Stimulated activated CD8-positive, alpha-beta memory T cell treated with anti-CD3 and anti-CD28 coated beads, Interleukin-7, amount 100 ng/mL, for 24 hours (primary cell): ENCODE measurements around the gene JAG2.

Experiments used
- DNase-seq: peaks from one replicate; pipeline ENCODE4 v3.0.0-alpha.2; 2020; ENCODE audit warnings: low read depth

JAG2 gene

DNA sequence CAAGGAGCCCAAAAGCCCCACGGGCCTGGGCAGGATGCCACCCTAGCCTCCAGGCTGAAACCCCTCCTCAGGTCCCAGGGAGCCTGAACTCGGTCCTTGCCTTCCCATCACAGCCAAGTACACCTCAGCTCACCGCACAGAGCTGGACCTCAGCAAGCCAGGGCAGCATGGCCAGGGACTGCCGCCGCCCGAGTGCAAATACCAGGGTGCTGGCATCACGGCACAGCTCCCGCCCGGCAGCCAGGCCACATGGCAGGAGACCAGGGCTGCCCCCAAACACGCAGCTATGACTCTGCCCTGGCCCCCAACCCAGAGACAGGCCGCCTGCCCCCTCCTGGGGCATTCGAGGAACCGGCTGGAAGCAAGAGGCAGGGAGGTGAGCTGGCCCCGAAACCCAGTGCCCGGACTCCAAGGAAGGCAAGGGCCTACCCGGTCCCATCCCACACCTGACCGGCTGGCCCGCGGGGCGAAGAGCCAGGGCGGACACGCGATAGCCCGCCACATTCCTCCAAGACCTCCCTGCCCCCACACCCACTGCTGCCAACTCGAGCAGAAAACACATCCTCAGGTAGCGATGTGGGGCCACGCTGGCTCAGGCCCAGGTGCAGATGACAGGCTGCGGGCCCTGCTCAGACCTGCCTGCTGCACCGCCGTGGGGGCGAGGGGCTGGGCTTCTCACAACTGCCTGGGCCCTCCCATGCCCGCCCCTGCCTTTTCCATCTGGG is 2.7 kb downstream of the JAG2 start:
- no peak for DNase-seq

DNA sequence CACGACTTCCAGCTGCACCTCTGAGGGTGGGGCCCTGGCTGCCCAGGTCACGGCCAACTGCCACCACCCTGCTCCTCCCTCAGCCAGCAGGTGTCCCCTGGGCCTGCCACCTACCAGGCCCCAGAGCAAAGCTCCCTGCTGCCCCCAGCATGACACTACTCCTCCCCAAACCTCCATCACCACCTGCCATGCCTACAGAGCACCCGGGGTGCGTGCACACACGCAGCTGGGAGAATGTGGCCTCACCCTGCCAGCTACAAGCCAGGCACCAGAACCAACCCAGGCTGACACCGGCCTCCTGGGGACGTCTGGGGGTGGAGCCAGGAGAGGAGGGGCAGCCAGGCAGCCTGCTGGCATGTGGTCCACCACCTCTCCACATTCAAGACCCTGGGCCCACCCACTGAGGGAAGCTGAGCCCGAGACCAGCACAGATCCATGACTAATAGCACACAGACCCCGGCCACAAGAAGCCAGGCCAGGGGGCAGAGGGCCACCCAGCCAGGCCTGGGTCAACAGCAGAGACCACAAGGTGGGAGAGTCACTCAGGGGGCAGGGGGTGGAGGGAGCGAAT is 3.4 kb downstream of the JAG2 start:
- DNase-seq, result no peak

DNA sequence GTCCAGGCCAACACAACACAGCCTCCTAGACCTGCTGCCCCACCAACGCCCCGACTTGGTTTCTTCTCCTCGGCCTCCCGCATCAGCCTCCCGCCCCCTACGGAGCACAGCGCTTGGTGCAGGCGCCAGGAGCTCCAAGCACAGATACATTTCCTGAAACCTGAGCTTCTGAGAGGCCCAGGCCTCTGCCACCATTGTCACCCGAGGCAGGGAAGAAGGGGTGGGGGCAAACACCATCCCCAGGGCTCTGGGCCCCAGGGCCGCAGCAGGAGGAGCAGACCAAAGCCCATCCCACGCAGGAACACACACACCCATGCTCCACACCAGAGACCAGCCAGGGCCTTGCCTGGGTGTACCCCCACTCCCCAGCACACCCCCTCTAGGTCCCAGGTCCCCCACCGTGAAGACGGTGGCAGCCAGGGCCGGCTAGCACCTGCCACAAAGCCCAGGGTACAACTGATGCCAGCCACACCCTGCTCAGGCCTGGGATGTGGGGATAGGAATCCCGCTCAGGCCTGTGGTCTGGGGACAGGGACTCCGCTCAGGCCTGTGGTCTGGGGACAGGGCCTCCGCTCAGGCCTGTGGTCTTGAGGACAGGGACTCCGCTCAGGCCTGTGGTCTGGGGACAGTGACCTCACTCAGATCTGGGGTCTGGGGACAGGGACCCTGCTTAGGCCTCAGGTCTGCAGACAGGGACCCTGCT is 5.4 kb downstream of the JAG2 start:
- no peak for DNase-seq

DNA sequence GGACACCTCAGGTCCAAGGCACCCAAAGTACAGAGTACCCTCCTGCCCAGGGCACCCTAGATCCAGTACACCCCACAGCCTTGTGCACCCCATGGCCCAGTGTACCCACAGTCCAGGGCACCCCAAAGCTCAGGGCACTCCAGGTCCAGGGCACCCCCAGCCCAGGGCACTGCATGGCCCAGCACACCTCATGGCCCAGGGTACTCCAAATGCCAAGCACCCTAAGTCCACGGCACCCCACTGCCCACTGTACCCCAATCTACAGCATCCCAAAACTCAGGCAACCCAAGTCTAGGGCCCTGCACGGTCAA is 6.0 kb downstream of the JAG2 start:
- DNase-seq, result no peak

DNA sequence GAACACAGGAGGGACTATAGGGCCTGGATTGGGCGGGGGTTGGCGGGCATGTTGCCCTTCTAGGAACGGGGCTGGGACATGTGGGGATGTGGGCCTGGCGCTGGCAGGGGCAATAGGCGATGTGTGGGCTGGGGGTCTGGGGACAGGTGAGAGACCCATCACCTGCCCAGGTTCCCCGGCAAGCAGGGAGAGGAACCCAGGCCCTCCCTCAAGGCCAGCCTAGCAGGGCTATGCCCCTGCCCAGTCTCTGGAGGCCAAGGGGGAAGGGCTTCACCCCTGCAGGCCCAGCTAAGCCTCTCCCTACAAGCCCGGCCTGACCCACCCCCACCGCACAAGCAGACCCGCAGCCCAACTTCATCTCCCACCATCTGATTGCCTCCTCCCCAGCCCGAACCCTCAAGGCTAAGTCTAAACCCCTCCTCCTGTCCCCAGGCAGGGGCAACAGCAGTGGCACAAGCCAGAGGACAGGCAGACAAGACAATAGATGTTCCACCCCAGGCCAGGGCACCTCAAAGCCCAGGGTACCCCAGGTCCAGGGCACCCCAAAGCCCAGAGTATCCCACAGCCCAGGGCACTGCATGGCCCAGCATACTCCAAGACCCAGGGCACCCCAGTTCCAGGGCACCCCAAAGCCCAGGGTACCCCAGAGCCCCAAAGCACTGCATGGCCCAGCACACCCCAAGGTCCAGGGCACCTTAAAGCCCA is 6.5 kb downstream of the JAG2 start:
- no peak for DNase-seq

DNA sequence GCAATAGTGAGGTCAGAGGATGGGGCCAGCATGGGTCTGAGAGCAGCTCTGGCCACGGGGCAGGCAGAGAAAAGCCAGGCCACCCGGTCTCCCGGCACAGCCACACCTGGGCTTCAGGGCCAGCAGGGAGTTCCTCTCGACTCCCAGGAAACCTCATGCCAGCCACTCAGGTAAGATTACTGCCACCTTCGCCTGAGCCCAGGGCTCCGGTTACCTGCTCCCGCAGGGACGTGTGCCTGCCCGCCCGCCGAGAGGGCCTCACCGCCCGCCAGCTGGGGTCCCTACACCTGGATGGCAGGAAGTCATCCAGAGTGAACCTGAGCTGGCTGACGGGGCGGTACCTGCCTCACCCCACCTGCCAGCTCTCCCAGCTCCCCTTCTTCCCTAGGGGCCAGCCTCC is 7.3 kb downstream of the JAG2 start:
- no peak for DNase-seq

DNA sequence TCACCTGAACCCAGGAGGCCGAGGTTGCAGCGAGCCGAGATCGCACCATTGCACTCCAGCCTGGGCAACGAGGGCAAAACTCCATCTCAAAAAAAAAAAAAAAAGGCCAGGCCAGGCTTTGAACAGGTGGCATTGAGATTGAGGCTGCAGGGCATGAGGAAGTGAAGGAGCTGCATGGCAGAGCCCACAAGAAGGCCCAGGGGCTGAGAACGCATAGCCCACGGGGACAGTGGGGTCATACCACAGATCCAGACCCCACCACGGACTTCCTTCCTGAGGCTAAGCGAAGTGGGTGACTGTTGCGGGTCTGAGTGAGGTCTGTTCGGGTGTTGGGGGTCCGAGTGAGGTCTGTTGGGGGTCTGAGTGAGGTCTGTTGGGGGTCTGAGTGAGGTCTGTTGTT is 7.8 kb downstream of the JAG2 start:
- no peak for DNase-seq

DNA sequence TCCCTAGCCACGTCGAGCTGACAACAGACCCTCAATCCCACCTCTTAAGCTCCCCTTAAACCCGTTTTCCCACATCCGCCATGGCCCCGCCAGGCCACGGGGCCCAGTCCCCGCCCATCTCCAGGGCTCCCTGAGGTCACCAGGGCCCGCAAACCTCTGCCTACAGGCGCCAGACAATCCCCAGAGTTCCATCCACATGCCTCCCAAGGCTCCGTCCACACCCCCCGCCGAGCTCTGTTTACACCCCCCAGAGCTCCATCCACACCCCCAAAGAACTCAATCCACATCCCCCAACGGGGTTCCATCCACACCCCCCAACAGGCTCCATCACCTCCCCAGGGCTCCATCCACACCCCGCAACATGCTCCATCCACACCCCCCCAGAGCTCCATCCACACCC is 9.2 kb downstream of the JAG2 start:
- no peak for DNase-seq

DNA sequence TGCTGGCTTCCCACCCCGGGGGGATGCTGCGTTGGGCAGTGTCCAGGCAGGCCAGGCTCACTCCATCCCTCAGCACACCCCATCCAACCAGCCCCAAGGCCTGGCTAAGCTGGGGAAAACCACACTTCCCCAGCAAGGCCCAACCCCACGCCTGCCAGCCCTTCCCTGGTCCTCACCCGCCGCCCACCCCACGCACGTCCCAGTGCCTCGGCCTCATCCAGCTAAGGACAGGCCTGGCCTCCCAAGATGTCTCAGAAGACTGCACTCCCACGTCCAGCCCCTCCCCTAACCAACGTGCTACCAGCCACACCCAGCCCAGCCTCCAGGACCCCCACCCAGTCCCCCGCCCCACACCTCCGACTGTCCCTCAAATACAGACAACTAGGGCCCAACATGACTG is 9.8 kb downstream of the JAG2 start:
- DNase-seq, result no peak

DNA sequence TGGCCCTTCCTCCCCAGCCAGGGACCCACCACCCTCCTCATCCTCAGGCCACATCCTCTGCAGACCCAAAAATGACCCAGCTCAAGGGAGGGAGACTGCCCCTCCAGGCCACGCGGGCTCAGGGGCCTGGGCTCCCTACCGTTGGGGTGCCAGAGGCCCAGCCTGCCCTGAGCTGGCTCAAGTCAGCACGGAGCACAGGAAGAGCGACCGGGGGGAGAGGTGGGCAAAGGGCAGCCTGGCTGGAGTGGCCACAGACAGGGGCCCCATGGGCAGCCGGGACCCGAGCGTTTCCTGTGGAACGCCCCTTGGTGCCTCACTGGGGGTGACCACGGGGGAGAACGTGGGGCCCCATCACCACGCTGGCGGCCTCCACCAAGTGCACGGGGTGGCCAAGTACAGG is 10.7 kb downstream of the JAG2 start:
- DNase-seq, result no peak

DNA sequence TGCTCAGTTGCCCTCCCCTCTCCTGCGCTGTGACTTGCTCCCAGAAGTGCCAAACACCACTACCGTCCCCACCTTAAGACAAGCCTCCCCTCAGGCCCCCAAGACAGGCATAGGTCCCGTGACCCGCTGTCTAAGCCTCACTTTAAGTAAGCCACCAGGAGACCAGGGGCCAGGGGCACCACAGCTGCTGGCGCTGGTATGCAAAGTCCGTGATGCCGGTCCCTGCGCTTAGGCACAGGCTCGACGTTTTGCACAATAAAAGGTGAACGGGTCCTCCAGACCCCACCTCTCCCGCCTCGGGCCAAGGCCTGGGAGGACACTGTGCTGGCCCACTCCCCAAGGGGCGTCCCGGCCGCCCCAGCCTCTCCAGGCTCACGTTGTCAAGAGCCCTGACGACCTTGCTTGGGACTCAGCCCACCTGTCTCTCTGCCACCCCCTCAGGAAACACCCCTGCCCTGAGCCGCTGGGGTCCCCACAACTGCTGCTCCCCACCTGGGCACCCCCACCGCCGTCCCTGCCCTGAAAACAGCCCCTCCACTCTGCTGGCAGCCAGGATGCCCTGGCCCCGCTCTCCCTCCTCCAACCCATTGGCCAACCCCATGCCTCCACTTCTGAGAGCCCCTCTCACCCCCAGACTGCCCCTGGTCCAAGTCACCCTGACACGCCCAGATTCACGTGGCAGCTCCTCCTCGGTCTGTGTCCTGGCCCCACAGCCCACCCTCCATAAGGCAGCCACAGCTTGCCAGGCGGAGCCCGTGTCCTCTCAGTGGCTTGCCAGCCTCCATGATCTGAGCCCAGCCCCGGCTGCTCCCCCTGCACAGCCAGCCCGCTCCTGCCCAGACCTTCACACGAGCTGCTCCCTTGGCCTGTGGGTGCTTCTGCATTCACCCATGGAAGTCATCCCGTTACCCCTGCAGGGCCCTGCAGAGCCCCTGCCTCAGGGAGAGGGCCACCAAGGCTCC is 11.9 kb downstream of the JAG2 start:
- DNase-seq, result no peak

DNA sequence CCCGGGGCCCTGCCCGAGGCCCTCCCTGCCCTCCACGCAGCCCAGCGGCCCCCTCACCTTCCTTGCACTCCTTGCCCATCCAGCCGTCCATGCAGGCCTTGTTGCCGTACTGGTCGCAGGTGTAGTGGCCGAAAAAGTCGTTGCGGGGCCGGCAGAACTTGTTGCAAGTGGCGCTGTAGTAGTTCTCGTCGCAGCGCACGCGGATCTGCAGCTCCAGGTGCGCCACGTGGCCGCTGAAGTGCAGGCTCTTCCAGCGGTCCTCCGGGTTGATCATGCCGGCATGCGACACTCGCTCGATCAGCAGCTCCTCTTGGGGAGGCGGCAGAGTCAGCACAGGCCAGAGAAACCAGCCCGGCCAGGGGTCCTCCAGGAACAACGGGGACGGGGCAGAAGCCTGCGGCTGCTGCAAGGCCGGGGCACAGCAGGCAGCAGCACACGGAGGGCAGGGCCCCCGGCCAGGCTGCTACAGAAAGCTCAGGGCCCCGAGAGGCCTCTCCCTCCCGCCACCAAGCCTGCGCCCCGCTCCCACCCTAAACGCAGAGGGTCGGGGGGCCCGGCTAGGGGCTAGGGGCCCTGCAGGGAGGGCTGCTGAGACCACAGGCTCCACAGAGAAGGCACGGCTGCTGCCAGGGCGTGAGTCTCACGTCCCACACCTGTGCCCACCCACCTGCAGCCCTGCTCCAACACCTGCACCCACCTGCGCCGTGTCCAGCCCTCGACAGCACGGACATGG is 12.7 kb downstream of the JAG2 start:
- DNase-seq, result no peak

DNA sequence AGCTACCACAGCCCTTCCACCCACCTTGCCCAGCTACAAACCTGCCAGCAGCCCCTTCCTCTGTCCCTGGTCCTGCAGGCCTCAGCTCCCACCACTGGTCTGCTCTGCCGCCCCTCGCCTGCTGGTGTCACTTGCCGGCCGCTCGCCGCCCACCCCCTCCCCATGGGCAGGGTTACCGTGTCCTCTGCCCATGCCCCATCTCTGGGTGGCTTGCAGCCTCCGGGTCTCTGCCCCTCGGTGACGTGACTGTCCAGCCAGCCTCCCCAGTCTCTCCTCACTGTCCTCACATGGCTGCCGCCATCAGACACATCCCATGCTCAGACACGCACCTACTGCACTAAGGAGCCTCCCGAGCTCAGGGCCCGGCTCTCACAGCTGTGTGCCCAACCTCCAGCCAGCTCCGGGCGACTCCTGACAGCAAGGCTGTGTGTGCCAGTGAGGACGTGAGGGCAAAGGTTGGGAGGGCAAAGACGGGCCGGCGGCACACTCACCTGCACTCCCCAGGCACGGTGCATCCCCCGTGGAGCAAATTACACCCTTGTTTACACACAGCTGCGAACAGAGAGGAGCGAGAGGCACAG is 13.4 kb downstream of the JAG2 start:
- DNase-seq, result no peak

DNA sequence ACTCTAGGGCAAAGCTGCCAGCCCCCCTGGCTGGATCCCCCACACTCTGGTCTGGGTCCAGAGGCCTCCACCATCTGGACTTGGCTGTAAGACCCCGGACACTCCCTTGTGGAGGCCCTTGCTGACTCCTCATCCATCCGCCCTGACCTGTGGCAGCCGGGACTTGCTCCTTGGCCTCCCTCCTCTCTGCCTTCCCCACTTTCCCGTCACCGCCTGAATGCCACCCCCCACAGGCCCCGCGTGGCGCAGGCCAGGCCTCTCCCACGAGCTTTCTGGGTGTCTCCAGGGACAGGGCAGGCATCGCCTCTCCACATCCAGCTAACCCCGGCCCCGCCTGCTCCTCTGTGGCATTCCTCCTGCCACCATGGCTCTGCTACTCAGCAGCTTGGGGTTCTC is 14.1 kb downstream of the JAG2 start:
- no peak for DNase-seq

DNA sequence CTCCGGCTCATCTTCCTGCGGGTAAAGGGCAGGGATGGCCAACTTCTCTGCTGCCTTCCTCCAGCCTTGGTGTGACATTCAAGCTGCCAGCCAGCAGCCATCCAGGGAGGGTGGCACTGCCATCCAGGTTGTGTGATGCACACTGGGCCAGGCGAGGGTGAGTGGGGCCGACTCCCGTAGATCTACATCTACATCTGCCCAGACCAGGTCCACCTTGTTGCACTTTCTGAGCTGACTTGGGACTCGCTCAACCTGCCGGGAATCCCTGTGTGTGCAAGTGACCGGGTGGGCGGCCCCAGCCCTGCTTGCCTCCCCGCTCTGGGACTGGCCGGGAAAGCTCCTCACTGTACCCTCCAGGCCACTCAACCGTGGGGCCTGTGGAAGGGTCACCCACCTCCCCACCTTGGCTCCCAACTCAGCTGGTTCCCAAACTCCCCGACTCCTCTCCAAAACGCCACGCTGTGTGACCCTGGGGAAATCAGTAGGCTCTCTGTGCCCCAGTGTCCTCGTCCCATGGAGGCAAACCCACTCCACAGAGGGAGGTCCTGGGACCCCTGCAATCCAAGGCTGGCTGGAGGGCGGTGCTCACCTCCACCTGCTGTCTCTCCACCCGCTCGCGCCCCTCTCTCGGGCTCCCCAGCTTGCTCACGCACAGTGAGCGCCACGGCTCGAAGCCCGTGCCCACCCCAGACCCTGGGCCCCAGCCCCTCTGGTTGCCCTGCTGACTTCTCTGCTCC is 14.7 kb downstream of the JAG2 start:
- no peak for DNase-seq

DNA sequence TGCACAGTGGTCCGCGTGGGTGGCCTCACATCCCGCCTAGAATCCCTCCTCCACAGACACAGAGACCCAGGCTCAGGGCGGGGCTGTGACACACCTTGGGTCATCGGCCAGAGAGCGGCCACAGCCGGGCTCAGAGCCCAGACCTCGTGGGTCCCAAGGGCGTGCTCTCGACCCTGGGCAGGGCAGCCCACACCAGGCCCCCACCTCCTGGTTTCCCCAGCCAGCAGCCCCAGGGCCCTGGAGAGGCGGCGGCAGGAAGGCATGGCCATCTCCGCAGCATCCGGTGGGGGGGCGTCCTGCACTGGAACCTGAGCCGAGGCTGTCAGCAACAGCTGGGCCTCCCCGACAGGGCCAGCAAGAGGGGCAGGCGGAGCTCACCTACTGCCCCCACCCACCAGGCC is 15.2 kb downstream of the JAG2 start:
- DNase-seq, result no peak

DNA sequence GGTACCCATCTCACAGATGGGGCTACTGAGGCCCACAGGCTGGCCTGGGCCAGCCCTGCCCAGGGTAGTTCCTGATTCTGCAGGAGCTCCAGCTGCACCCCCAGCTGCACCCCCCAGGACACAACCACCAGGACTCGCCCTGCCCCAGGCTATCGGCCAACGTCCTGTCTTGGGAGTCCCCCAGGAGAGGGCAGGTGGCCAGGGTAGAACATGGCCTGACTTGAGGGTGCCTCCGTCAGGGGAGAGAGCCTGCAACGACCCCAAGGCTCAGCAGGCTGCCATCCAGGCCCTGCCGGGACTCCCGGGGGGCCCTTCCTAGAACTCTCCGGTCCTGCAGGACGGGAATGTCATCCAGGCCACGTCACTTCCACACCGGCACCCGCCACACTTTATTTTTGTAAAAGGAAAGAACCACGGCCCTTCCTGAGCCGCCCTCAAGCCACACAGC is 15.8 kb downstream of the JAG2 start:
- no peak for DNase-seq

DNA sequence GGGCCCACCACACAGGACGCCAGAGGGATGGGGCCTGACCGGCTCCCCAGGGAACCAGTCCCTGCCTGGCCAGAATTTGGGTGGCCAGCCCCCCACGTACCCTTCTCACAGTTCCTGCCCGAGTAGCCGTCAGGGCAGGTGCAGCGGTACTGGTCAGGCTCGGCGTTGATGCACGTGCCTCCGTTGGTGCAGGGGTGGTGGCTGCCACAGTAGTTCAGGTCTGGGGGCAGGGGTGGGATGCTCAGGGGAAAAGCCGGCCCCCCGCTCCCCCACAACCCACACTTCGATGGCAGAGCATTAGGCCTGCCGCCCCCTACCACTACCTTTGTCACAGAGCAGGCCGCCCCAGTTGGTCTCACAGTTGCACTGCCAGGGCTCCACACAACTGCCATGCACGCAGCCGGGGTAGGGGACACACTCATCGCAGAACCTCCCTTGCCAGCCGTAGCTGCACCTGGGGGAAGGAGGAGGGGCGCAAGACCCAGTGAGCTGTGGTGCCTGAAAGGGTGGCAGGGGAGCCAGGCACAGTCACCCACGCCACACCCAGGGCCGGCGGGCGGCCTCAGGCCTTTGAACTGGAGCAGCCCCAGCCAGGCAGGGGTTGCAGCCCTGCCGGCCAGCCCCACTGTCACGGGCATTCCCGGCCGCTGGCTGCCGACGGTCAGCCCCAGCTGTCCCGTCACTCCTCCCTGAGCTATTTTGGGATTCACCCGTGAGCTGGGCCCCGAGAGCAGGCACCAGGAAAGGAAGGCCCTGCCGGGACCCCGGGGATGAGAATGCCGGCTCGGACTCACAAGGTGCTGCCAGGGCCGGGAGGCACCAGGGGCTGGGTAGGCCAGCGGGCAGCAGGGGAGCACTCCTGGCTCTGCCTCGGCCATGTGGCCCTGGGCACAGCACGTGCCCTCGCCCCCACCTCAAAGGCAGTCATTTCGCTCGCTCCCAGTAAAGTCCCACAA is 16.5 kb downstream of the JAG2 start:
- no peak for DNase-seq
